HG03196 (cell line): ENCODE results near the gene ST14.

Source experiments
- ATAC-seq: cut with Tn5 transposase; IDR thresholded peaks from one replicate; pipeline ENCODE4 v1.9.1; 2021; ENCODE audit not compliant: unreplicated experiment

The ST14 gene

DNA sequence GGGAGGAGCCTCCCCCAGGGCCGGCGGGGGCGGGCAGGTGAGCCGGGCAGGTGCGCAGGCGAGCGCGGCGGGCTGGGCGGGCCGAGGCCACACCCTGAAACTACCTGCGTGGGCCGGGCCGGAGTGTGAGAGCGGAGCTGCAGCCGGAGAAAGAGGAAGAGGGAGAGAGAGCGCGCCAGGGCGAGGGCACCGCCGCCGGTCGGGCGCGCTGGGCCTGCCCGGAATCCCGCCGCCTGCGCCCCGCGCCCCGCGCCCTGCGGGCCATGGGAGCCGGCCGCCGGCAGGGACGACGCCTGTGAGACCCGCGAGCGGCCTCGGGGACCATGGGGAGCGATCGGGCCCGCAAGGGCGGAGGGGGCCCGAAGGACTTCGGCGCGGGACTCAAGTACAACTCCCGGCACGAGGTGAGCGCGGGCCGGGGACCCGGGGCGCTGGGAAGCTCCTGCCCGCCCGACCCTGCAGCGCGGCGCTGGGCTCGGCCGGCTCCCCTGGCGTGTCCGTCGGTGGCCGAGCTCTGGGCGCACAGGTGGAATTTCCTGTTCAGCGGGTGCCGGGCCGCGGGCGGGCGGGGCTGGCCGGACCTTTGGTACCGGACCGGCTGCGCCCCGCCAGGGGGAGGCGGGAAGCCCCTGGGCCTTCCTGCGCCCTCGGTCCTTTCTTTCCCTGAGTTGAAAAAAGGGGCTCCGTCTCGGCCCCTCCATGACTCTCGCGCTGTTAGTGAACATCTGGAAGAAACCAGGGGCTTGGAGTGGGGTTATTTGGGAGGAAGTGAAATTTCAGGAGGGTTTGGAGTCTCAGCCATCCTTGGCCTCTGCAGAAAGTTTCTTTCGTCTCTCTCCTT lies at the start of gene ST14:
ST14 (plus strand) TSS at position 126 of the 841 bp plus-strand sequence; CDS start at position 324, 198 bp downstream.
- no peak for ATAC-seq

DNA sequence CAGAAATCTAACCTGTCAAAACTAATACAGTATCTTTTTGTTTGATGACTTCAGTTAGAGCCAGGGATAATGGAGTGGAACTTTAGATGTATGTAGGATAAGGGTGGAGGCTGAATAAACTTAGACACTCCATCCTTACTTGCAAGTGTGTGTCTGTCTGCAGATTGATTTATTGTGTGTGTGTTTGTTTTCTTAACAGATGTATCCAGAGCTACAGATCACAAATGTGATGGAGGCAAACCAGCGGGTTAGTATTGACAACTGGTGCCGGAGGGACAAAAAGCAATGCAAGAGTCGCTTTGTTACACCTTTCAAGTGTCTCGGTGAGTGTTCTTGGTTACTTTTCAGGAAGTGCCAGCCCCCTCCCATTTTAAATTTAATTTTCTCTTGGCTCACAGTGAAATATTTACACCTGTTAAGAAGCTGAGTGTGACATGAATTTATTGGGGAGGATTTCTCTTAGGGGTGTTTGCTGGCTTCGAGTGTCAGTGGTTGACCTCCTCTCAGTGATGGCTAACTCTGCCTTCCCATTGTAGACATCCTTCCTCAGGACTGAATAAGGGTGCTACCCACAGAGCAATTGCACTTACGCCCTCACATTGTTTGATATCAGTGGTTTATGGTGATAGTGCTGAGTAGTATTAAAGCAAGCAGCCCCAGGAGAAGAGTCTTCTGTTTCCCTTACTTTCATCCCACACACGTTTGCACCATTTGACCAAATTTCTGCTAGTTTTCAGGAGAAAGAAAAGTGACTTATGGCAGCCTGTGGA lies 49.1 kb upstream of the ST14 start:
- ATAC-seq: no peak

DNA sequence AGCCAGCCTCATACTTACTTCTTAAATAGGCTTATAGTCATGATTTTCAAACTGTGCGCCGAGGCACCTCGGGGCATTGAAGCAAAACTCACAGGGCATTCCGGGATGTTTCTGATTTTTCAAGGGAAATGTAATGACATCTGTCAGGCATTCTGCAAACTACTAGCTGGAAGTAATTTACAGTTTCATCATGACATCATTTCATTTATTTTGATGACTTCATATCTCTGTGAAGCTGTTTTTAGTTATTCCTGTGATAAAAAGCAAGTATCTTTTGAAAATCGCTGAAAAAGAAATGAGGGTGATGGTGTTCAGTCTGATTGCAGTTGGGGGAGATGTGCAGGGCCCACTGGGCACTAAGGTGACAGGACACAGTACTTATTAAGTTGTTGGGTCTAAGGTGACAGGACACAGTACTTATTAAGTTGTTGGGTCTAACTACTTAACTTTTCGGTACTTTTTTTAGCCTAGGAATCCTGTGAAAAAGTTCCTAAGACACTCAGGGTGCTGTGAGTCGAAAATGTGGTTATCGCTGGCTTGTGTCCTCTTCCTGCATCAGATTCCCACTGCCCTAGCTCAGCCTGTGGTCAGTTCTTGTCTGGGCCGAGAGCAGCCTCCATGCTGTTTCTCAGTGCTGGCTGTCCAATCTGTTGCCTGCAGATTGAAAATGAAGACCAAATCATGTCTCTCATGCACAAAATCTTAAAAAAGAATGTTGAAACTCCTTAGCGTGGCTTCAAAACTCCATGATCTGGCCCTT lies 47.3 kb upstream of the ST14 start:
- no peak for ATAC-seq

DNA sequence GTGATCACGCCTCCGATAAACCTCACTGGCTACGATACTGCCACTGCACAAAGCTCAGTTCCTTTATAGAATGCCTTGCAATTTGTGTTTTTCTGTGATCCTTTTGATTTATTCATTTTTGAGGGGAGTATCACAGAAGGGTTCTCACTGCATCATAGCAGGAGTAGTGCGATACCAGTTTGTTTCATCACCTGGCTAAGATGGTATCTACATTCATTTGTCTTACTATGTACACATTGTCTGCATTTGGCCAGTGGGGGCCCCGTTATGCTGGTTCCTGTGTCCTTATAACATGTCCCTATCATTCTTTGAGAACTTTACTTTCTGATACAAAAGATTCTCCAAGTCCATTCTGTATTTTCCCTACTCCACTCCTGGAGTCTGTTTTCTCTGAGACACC lies 45.3 kb upstream of the ST14 start:
- ATAC-seq: no peak

DNA sequence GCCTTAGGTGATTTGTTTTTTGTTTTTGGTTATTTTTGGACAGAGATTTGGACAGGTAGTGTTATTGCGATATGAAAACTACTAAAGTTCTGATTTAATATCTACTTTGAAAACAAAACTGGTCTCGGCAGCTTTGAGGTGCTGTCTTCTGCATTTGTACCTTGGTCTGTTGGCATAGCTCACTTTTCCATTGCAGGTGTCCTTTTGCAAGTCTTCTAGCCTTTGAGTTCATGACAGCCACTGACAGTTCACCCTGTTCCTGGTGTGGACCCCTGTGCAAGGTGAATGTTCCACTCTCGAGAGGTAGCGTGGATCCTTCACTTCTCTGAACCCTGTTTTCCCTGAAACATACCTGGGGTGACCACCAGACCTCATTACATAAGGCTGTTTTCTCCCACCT lies 44.9 kb upstream of the ST14 start:
- ATAC-seq: no peak

DNA sequence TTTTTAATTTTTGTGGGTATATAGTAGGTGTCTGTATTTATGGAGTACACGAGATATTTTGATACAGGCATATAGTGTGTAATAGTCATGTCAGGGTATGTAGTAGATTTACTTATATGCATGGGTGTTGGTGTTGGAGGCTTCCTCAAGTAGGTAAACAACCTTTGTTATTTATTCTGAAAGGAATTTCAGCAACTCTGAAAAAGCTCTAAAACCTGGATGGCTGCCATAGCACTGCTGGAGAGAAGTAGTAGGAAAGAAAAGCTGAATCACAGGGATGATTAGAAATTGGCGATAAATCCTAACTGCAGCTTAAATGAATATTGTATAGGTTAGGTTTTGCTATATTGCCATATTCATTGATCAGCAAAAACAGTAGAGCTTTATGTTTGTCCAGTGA lies 44.4 kb upstream of the ST14 start:
- ATAC-seq: no peak

DNA sequence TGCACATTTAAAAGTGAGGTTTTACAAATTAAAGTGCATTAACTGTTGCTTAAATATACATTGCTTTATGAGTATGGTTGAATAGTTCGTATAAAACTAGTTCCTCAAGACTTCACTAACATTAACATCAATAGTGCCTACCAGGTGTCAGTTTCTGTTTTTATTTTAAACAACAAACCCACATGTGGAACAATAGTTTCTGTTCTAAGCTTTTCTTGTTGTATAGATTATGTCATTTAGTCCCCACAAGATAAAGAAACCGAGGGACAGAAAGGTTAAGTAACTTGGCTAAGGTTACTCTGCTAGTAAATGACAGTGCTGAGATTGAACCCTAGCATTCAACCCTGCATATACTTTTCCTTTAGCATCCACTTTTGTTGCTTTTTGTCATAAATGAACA lies 41.4 kb upstream of the ST14 start:
- ATAC-seq: peak; percentile 72

DNA sequence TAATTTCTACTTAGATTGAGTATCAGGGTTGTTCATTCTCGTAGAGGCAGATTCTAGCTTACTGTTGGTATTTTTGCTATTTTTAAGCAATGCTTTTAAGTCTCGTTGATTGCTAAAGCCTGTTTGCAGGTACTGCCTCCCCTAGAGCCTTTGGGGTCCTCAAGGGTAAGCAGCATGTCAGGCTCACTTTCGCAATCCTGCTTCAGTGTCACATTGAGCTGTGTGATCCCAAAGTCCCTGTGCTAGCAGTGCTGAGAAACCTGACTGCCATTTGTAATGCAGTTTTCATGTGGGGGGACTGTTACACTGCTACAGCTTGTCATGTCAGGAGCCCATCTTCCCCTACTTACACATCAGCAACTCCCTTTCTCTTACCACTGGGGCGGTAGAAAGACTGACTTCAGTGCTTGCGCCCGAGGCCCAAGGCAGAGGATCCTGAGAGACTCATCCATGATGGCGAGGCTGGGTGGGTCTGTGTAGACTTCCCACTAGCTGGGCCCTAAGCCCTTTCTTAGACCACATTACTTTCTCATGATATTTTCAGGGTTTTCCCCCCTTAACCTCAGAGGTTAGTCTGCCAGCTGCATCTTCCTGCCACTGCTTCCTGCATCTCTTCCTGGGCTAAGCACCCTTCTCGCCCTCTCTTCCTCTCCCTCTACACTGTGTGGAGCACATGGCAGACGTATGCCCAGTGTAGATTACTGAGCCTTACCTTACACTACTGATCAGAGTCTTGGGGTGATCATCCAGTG lies 40.8 kb upstream of the ST14 start:
- peak; percentile 79 for ATAC-seq

DNA sequence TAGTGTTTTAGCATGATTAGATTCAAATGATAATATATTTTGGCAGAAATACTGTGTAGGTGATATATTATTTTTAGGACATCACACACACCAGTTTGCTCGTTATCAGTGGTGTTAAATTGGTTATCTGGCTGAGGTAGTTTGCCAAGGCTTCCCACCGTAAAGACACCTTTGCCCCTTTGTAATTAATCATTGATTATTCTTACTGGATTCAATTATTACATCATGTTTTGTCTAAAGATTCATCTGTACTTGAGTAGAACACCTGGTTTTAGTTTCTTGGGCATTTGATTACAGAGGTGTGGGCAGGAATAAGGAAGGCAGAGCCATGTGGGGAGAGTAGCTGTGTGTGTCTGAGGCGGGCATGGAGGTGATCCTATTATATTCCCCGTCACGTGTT lies 39.5 kb upstream of the ST14 start:
- no peak for ATAC-seq

DNA sequence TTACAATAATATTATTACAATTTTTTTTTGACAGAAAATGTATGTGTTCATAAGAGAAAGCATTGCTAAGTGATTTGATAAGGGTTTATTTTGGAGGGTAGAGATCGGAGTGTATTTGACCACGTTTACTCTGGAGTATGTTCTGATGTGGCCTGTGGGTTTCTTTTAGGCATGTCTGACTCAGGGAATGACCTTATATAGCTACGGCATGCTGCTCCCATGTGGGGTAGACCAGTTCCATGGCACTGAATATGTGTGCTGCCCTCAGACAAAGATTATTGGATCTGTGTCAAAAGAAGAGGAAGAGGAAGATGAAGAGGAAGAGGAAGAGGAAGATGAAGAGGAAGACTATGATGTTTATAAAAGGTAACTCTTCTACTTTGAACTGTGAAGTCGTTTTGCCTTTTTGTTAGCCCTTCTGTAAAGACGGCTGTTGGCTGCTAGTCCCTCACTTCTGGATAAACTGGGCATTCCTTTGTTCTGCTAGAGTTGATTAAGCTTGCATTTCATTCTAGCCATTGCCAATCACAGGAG lies 38.1 kb upstream of the ST14 start:
- ATAC-seq: no peak

DNA sequence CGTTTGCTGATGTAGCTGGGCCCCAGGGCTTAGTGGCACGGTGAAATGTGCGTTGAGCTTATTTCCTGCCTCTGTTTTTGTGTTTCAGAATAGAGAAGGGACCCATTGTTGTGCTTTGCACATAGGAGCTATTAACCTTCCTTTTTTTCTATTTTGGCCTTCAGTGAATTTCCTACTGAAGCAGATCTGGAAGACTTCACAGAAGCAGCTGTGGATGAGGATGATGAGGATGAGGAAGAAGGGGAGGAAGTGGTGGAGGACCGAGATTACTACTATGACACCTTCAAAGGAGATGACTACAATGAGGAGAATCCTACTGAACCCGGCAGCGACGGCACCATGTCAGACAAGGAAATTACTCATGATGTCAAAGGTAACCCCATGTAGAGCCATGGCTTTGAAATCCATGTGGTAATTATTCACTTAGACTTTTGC lies 37.4 kb upstream of the ST14 start:
- no peak for ATAC-seq

DNA sequence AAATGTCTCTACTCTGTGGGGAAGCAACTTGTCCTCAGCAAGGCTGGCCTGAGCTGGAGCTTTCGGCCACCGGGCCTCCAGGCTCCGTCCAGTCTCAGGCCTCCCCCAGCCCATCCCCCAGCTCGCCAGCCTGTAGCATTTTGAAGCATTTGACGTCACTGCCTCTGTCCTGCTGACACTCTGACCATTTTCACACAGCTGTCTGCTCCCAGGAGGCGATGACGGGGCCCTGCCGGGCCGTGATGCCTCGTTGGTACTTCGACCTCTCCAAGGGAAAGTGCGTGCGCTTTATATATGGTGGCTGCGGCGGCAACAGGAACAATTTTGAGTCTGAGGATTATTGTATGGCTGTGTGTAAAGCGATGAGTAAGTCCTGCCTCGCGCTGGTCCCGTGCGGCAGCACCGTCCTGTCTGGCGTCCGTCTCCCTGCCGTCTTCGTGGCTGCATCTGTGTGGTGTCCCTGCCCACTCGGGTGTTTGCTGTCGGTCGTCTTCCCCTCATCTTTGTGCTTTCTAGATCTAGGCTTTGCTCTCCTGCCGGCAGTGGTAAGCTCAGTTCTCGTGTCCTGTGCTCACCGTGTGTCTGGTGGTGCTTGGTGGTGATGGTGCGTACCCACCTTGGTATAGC lies 36.1 kb upstream of the ST14 start:
- no peak for ATAC-seq

DNA sequence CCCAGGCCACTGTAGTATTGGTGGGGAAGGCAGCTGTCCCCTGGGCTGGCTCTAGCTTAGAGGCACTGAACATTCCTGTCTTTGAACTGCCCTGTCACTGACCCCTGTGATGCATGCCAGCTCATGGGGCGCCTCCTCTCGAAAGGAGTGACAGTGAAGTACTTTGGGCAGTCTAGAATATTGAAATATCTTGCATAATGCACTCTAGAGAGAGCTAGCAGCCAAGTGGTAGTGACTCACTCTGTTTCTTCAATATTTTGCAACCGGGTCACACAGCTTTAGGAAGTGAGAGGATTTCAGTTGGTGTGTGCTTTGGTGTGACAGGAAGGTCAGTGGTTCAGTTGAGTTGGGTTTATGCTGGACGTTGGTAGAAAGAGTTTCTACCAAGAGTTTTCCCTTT lies 35.5 kb upstream of the ST14 start:
- no peak for ATAC-seq

DNA sequence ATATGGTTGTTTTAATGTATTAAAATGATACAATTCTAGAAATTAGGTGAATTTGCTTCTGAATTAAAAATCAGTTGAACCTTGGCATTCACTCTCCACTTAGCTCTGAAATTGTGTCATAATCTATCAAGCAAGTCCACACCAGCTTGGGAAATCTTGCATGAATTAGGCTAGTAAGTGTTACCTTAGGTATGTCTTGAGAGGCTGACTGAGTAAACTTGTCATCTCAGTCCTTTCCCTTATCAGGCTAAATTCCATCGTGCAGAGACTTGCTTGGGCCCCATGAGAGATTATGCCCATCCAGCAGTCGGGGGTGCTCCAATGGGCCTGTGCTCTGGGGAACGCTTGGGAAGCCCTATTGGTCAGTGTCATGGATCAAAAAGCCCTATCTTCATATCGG lies 33.9 kb upstream of the ST14 start:
- ATAC-seq: no peak

DNA sequence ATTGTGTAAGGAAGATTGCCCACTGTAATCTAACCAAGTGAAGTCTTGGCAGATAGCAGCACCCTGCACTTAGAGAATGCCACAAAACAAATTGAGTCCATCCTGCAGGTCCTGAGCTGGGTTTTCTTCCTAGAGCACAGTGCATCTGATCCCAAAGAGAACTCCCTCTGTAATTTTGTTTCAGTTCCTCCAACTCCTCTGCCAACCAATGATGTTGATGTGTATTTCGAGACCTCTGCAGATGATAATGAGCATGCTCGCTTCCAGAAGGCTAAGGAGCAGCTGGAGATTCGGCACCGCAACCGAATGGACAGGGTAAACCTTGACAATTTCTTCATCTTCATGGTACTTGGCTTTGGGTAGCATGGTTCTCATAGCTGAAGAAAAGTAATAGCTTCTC lies 33.1 kb upstream of the ST14 start:
- no peak for ATAC-seq

DNA sequence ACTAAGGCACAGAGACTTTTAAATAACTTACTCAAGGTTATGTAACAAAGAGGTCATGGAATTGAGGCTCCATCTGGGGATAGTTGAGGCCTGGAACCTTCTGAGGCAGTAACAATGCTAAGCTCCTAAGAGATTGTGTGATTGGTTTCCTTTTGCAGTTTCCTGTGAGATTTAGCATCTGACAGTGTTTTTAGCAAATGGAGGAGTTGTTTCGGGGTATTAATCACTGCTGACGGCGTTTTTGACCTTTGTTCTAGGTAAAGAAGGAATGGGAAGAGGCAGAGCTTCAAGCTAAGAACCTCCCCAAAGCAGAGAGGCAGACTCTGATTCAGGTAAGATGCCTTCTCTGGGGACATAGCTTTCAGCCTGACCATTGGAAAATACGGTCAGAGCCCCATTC lies 32.1 kb upstream of the ST14 start:
- no peak for ATAC-seq

DNA sequence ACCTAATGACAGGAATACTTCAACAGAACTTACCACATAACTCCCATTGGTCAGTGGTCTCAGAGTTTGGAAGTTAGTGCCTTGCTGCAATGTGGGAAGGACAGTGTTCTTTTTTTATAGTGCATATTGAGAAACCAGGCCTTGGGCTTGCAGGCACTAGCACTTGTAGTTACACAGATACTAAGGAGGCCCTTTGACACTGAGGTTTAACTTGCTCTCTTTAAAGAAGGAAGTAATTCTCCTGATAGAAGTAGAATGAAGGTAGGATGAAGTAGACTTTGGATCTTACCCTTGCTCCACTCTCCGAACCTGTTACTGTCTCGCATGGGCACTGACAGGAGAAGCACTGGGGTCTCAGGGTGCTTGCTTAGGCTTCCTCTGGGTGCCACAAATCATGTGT lies 31.0 kb upstream of the ST14 start:
- no peak for ATAC-seq

DNA sequence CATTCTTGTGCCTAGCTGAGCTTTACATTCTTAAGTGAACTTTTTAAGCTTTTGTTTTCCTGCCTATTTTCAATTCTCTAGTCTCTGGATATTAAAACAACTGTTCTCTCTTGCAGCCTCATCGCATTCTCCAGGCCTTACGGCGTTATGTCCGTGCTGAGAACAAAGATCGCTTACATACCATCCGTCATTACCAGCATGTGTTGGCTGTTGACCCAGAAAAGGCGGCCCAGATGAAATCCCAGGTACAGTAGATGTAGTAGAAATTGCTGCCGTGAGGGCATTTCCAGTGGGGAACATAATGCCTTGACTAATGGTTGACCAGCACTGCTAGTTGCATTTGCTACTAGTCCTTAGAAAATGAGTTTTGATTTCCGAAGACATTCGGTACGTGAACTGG lies 29.7 kb upstream of the ST14 start:
- no peak for ATAC-seq

DNA sequence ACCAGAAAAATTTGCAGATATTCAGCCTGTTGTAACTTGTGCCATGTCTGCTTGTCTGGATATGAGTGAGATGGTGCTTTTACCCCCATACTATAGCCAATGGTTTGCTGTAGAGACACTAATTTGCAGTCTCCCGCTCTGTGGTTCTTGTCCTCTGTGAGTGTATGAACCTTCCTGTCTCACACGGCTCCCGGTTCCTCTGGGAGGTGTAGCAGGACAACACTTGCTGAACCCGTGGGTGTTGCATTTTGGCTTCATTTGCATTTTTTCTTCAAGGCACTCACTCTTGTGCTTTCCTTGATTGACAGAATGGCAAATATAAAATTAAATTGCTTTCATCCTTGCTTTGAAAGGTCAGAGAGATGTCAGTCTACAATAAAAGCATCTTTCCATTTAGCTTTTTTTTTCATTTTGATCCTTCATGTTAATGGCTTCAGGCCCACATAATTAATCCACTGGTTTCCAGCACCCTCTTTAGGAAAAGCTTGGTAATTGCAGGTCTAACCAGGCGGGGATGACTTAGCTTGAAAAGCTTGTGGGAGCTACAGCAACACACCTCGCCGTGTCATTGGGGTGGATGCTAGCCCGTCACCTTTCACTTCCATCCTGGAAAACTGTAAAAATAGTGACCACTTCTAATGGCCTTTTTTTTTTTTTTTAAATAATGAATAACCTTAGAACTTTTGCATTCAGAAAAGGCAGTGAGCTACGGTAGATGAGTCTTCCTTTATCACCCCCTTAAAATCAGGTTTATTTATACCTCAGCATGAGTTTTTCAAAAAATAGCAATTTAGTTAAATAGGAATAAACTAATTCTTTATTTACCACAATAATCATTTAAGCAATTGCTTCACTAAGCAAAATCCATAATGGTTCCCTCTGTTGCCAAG lies 27.4 kb upstream of the ST14 start:
- no peak for ATAC-seq
